DMS114 treated with DMSO at 0.1 percent for 48 hours (cell line): ENCODE measurements around the gene PHACTR3.
"Not testable (repeated sequence)": the region's sequence is repeated elsewhere in the genome, so short reads cannot be mapped to it uniquely, and the experiment has no call there.

Experiments used
- DNase-seq: peaks from one replicate; lab custom pipeline; 2025; ENCODE audit not compliant: unreplicated experiment; lab: John Stamatoyannopoulos, UW

Gene PHACTR3

GRCh38 chr20:59836767-59837166, 232.4 kb downstream of the PHACTR3 start:
- no peak for DNase-seq

GRCh38 chr20:59837623-59838394, 233.5 kb downstream of the PHACTR3 start:
- no peak for DNase-seq

GRCh38 chr20:59839400-59839799, 235.1 kb downstream of the PHACTR3 start:
- no peak for DNase-seq

- no peak for DNase-seq
Observed at GRCh38 chr20:59845472-59845871, 241.1 kb downstream of the PHACTR3 start.

GRCh38 chr20:59848182-59848581, 243.8 kb downstream of the PHACTR3 start:
- no peak for DNase-seq

GRCh38 chr20:59850018-59850641, 245.8 kb downstream of the PHACTR3 start:
- DNase-seq, result peak; percentile 47

DNA sequence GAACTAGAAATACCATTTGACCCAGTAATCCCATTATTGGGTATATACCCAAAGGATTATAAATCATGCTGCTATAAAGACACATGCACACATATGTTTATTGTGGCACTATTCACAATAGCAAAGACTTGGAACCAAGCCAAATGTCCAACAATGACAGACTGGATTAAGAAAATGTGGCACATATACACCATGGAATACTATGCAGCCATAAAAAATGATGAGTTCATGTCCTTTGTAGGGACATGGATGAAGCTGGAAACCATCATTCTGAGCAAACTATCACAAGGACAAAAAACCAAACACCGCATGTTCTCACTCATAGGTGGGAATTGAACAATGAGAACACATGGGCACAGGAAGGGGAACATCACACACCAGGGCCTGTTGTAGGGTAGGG, 252.2 kb downstream of the PHACTR3 start:
- DNase-seq, result not testable (repeated sequence)

DNA sequence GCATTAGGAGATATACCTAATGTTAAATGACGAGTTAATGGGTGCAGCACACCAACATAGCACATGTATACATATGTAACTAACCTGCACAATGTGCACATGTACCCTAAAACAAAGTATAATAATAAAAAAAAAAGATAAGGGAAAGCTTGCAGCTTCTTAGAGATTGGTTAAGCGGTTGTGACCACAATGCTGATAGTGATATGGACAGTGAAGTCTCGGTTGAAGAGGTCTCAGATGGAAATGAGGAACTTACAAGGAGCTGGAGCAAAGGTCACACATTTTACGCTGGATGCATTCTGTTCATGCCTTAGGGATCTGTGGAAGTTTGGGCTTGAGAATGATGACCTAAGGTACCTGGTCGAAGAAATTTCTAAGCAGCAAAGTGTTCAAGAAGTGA, 252.6 kb downstream of the PHACTR3 start:
- not testable (repeated sequence) for DNase-seq

DNA sequence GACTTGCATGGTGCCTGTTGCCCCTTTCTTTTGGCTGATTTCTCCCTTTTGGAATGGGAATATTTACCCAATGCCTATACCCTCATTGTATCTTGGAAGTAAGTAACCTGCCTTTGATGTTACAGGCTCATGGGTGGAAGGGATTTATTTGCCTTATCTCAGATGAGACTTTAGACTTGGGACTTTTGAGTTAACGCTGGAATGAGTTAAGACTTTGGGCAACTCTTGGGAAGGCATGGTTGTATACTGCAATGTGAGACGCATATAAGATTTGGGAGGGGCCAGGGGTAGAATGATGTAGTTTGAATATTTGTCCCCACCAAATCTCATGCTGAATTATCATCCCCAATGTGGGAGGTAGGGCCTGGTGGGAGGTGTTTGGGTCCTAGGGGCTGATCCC, 253.6 kb downstream of the PHACTR3 start:
- DNase-seq, result no peak

GRCh38 chr20:59858425-59858824, 254.1 kb downstream of the PHACTR3 start:
- no peak for DNase-seq

GRCh38 chr20:59861401-59861800, 257.1 kb downstream of the PHACTR3 start:
- no peak for DNase-seq

GRCh38 chr20:59863058-59863457, 258.7 kb downstream of the PHACTR3 start:
- no peak for DNase-seq

GRCh38 chr20:59864726-59865125, 260.4 kb downstream of the PHACTR3 start:
- DNase-seq, result no peak

DNA sequence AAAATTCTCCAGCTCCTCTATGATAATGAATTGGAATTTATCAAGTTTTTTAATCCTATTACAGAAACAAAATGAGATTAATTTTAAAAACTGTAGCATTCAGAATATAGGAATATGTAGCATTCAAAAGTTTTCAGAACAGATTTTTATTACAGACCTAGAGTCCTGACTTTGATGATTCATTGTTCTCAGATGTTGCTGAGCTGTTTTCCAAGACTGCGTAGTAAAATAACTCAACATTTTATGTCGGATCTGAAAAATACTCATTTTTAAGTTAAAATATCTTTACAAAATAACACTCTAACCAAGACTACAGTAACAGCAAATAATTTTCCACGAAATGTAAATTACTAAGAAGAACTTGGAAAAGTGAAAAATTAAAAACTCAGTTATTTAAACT, 262.0 kb downstream of the PHACTR3 start:
- DNase-seq, result no peak

DNA sequence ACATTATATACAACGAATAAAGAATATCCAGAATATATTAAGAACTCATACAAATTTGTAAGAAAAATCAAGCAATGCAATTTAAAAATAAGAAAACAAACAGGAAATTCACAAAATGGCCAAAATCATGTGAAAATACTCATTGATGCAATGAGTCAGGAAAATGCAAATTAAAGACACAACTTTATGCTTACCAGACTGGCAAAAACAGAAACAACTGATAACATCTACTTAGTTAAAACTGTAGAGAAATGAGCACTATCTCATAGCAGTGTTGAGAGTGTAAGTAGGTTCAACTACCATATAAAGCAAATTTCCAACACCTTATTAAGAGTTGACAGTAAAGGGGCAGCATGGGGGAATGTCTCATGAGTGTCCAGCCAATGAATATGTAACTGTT, 266.8 kb downstream of the PHACTR3 start:
- DNase-seq, result no peak

DNA sequence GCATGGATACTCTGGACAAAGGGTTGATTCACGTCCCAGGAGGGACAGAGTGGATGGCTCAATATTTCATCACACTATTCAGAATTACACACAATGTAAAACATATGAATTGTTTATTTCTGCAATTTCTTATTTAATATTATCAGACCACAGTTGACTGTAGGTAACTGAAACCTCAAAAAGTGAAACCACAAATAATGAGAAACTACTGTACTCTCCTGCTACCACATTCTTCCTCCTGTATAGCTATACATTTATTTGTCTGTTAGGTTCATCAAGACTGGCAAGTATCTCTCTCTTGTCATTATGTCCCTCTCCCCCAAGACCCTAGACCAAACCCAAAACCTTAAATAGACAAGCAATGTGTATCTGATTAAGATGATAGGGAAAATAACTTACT, 269.1 kb downstream of the PHACTR3 start:
- no peak for DNase-seq

DNA sequence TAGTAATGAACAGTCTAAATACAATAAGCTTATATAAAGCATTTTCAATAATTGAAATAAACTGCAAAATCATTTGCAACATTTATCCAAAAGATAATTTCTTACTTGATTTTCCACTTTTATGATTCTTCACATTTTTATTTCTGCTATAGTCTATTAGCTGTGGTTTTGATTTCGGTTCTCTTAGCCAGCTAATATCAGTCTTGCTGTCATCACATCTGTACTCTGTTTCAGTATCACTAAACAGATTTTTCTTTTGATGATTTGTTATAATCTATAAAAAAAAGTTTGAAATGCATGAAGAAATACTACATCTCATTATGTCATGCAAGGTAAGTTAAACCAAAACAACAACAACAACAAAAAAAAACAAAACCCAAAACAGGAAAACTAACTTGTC, 275.9 kb downstream of the PHACTR3 start:
- no peak for DNase-seq

GRCh38 chr20:59884494-59884893, 280.2 kb downstream of the PHACTR3 start:
- no peak for DNase-seq

DNA sequence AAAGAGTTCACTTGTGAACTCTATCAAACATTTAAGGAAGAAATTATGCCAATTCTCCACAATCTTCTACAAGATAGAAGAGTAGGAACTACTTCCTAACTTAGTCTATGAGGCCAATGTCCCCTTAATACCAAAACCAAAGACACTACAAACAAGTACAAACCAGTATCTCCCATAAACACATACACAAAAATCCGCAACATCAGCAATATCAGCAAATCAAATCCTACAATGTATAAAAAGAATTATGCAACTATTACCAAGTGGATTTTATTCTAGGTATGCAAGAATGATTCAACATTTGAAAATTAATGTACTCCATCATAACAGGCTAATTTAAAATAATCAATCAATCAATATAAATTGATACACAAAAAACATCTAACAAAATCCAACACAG, 283.7 kb downstream of the PHACTR3 start:
- DNase-seq, result no peak

GRCh38 chr20:59890035-59890434, 285.7 kb downstream of the PHACTR3 start:
- DNase-seq, result not testable (repeated sequence)

GRCh38 chr20:59891581-59891980, 287.2 kb downstream of the PHACTR3 start:
- DNase-seq, result no peak

GRCh38 chr20:59895908-59896307, 291.6 kb downstream of the PHACTR3 start:
- DNase-seq, result no peak
